ENCODE data around the gene CEP152. TPM values are rescaled to one million over a fixed set of nuclear protein-coding genes. Genes with fewer than 3 reads are reported as not detected.

CEP152 gene
- total and polyA plus RNA-seq, 7 donors: 0.35 to 1.3 (median 0.69) TPM

GRCh38 chr15:48774484-48774883 lies 36.4 kb downstream of the CEP152 start:
- Histone ChIP-seq H3K27ac (no peak overlapping the region), H3K27me3 (ENCODE audit: insufficient read depth in 3 of 3, low read length in 2 of 3) (no peaks in the 10 kb centered on the region), H3K9me3 (no peaks in the 10 kb centered on the region), H3K4me1 (no peaks in the 10 kb centered on the region), H3K36me3 (ENCODE audit: insufficient read depth in 1 of 2, low read depth in 1 of 2) (peaks cover 0 to 5% of the 10 kb centered on the region in 2 donors), H3K4me3 (no peak overlapping the region)
- no peak for ATAC-seq
- intact Hi-C loops (cut with DNase I): no loop called here
- 99 to 100% (median 100%) methylated on average over 1 of the region's 1 CpG for WGBS, 3 donors
- no peak for TF ChIP-seq CTCF (IDR thresholded peaks at IDR 0.05)
- no peak for DNase-seq

- WGBS, 3 donors: 95 to 98% (median 95%) methylated on average over 4 of the region's 4 CpGs
- DNase-seq (no peak), ATAC-seq (no peak)
- H3K27me3 ChIP-seq (ENCODE audit: insufficient read depth in 3 of 3, low read length in 2 of 3): no peaks in the 10 kb centered on the region
- intact Hi-C loops (cut with DNase I): no loop called here
- H3K4me1 ChIP-seq: no peaks in the 10 kb centered on the region
- H3K9me3 ChIP-seq: no peaks in the 10 kb centered on the region
- no peak for TF ChIP-seq CTCF (IDR thresholded peaks at IDR 0.05)
- H3K4me3 ChIP-seq: no peak overlapping the region
- H3K27ac ChIP-seq: no peak overlapping the region
- peaks cover 0 to 8% of the 10 kb centered on the region in 2 donors for H3K36me3 ChIP-seq (ENCODE audit: insufficient read depth in 1 of 2, low read depth in 1 of 2)
Measured at GRCh38 chr15:48766196-48766595, 44.7 kb downstream of the CEP152 start.

- Histone ChIP-seq H3K27ac (no peak overlapping the region), H3K36me3 (ENCODE audit: insufficient read depth in 1 of 2, low read depth in 1 of 2) (peaks cover 0 to 6% of the 10 kb centered on the region in 2 donors), H3K27me3 (ENCODE audit: insufficient read depth in 3 of 3, low read length in 2 of 3) (no peaks in the 10 kb centered on the region), H3K4me1 (no peaks in the 10 kb centered on the region), H3K9me3 (no peaks in the 10 kb centered on the region), H3K4me3 (no peak overlapping the region)
- no peak for TF ChIP-seq CTCF (IDR thresholded peaks at IDR 0.05)
- intact Hi-C loops (cut with DNase I): no loop called here
- DNase-seq: no peak
- 77 to 80% (median 79%) methylated on average over 4 of the region's 4 CpGs for WGBS, 3 donors
- ATAC-seq: no peak
Measured at GRCh38 chr15:48765022-48765421, 45.8 kb downstream of the CEP152 start.

GRCh38 chr15:48761393-48762158 lies 49.3 kb downstream of the CEP152 start:
- no peak overlapping the region for H3K27ac ChIP-seq
- no peaks in the 10 kb centered on the region for H3K9me3 ChIP-seq
- TF ChIP-seq CTCF (IDR thresholded peaks at IDR 0.05): no peak
- intact Hi-C loops (cut with DNase I): no loop called here
- H3K4me1 ChIP-seq: no peaks in the 10 kb centered on the region
- 97 to 100% (median 97%) methylated on average over 2 of the region's 2 CpGs for WGBS, 3 donors
- ATAC-seq (no peak), DNase-seq (no peak)
- no peaks in the 10 kb centered on the region for H3K27me3 ChIP-seq (ENCODE audit: insufficient read depth in 3 of 3, low read length in 2 of 3)
- no peak overlapping the region for H3K4me3 ChIP-seq
- no peaks in the 10 kb centered on the region for H3K36me3 ChIP-seq (ENCODE audit: insufficient read depth in 1 of 2, low read depth in 1 of 2)

GRCh38 chr15:48759921-48760320 lies 50.9 kb downstream of the CEP152 start:
- no peak for ATAC-seq
- Histone ChIP-seq H3K4me3 (no peak overlapping the region), H3K4me1 (no peaks in the 10 kb centered on the region), H3K27ac (no peak overlapping the region), H3K9me3 (no peaks in the 10 kb centered on the region), H3K27me3 (ENCODE audit: insufficient read depth in 3 of 3, low read length in 2 of 3) (no peaks in the 10 kb centered on the region), H3K36me3 (ENCODE audit: insufficient read depth in 1 of 2, low read depth in 1 of 2) (no peaks in the 10 kb centered on the region)
- TF ChIP-seq CTCF (IDR thresholded peaks at IDR 0.05): no peak
- intact Hi-C loops (cut with DNase I): no loop called here
- no peak for DNase-seq
- 79 to 93% (median 87%) methylated on average over 1 of the region's 1 CpG for WGBS, 3 donors
